Activated T-cell treated with anti-CD3 and anti-CD28 coated beads, Interleukin-2, amount 50 U/mL, for 72 hours (primary cell): ENCODE data around the gene NCAPD3. TPM values are rescaled to one million over a fixed set of nuclear protein-coding genes. Genes with fewer than 3 reads are reported as not detected.
"Not testable (repeated sequence)": the region's sequence is repeated elsewhere in the genome, so short reads cannot be mapped to it uniquely, and the experiment has no call there.

Source experiments
- ATAC-seq, 2 donors: fragments of 150-1000 bp; cut with Tn5 transposase; replicated peaks in 1 of 2; 2 replicates each; pipeline ENCODE4 v1.10.0; 2021; ENCODE audit warnings: moderate library complexity in 2 of 2, mild to moderate bottlenecking in 1 of 2
- DNase-seq, 2 donors: peaks; one replicate each; pipeline ENCODE4 v3.0.0; 2021 to 2022; ENCODE audit warnings: mixed read lengths in 1 of 2
- H3K27ac Mint-ChIP-seq: one replicate; pipeline ENCODE4 v1.8.0; 2022; ENCODE audit warnings: mild to moderate bottlenecking, moderate library complexity, mixed read lengths
- H3K27me3 Mint-ChIP-seq: one replicate; pipeline ENCODE4 v1.8.0; 2022; ENCODE audit warnings: low read depth, mixed read lengths
- H3K36me3 Mint-ChIP-seq, 2 donors: one replicate each; pipeline ENCODE4 v1.8.0; 2022; ENCODE audit warnings: mixed read lengths in 2 of 2, mild to moderate bottlenecking in 1 of 2; ENCODE audit not compliant: insufficient read depth in 2 of 2
- H3K4me1 Mint-ChIP-seq: one replicate; pipeline ENCODE4 v1.8.0; 2022; ENCODE audit warnings: low read depth, mixed read lengths
- H3K4me3 Mint-ChIP-seq, 2 donors: one replicate each; pipeline ENCODE4 v1.8.0; 2022; ENCODE audit warnings: mild to moderate bottlenecking in 2 of 2, mixed read lengths in 2 of 2, moderate library complexity in 2 of 2
- H3K9me3 Mint-ChIP-seq, 2 donors: one replicate each; pipeline ENCODE4 v1.8.0; 2022; ENCODE audit warnings: mixed read lengths in 2 of 2
- total RNA-seq, 2 donors: library from RNA; stranded (reverse); gene quantifications; one replicate each; pipeline ENCODE4 v1.2.3, GENCODE V29; 2022

The NCAPD3 gene
- total RNA-seq, 2 donors from 2014 or later: 65.8 to 75.6 TPM

DNA sequence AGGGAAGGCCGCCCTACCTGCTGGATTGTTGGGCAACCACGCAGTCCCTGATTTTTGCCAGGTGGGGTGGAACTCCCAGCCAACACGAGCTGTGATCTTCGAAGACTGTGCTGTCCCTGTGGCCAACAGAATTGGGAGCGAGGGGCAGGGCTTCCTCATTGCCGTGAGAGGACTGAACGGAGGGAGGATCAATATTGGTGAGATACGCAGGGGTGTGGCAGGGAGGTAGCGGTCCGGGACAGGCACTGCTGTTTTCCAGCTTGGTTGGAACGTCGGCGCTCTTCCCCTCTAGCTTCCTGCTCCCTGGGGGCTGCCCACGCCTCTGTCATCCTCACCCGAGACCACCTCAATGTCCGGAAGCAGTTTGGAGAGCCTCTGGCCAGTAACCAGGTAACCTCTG, 37.2 kb upstream of the NCAPD3 start:
- no peak for ATAC-seq
- Mint-ChIP-seq H3K27me3 (no peaks in the 10 kb centered on the region), H3K9me3 (no peaks in the 10 kb centered on the region), H3K36me3 (peaks cover 0 to 3% of the 10 kb centered on the region in 2 donors), H3K27ac (no peak overlapping the region), H3K4me3 (no peak overlapping the region), H3K4me1 (peaks cover 2% of the 10 kb centered on the region)
- no peak for DNase-seq

DNA sequence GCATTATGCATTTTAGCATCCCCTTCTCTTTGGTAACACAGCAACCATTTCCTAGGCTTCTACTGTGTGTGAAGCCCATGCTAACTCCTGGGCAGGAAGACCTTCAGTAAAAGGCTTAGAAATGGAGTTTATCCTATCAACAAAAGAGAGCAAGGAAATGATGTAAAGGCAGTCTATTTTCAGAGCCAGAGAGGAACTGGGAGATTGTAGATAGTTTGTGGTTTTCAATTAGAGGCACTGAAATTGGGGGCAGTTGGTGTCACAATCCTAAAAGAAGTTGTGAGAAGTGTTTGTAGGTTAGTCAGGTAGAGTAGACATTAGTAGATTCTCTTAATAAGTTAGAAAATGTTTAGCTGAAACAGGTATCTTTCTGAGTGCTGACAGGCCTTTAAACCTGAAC, 36.7 kb upstream of the NCAPD3 start:
- Mint-ChIP-seq H3K36me3 (peaks cover 0 to 3% of the 10 kb centered on the region in 2 donors), H3K4me1 (peaks cover 6% of the 10 kb centered on the region), H3K9me3 (no peaks in the 10 kb centered on the region), H3K27me3 (no peaks in the 10 kb centered on the region), H3K27ac (no peak overlapping the region), H3K4me3 (no peak overlapping the region)
- ATAC-seq: no peak
- DNase-seq: no peak

DNA sequence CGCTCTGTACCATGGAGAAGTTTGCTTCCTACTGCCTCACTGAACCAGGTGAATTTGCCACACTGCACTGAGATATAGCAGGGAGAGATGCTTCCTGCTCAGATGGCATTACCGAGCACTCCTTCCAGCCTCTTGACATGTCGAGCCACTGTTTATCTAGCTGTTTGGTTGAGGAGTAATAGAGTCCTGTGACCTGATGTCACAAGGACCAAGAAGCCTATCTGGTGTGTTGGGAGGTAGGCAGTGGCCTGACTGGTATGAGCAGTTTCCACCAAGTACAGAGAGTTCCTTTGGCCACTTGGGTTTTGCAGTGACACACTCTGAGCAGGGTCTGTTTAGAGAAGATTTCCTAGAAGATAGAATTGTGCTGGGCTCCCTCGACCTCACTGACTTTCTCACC, 34.8 kb upstream of the NCAPD3 start:
- no peak overlapping the region for H3K27ac Mint-ChIP-seq
- no peaks in the 10 kb centered on the region for H3K27me3 Mint-ChIP-seq
- H3K4me1 Mint-ChIP-seq: peaks cover 23% of the 10 kb centered on the region
- DNase-seq (no peak), ATAC-seq (no peak)
- H3K36me3 Mint-ChIP-seq: peaks cover 2 to 3% of the 10 kb centered on the region in 2 donors
- no peak overlapping the region for H3K4me3 Mint-ChIP-seq
- H3K9me3 Mint-ChIP-seq: no peaks in the 10 kb centered on the region

DNA sequence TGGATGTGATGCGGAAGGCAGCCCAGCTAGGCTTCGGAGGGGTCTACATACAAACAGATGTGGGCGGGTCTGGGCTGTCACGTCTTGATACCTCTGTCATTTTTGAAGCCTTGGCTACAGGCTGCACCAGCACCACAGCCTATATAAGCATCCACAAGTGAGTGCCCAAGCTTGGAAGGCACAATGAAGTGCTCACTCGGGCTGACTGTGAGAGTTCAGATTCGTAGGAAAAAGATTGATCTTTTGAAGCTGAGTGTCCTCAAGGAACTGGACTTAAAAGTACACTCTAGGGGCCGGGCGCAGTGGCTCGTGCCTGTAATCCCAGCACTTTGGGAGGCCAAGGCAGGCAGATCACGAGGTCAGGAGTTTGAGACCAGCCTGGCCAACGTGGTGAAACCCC, 33.3 kb upstream of the NCAPD3 start:
- H3K9me3 Mint-ChIP-seq: no peaks in the 10 kb centered on the region
- no peak overlapping the region for H3K27ac Mint-ChIP-seq
- H3K27me3 Mint-ChIP-seq: no peaks in the 10 kb centered on the region
- H3K4me1 Mint-ChIP-seq: peaks cover 27% of the 10 kb centered on the region
- DNase-seq (no peak), ATAC-seq (no peak)
- no peak overlapping the region for H3K4me3 Mint-ChIP-seq
- peaks cover 2 to 6% of the 10 kb centered on the region in 2 donors for H3K36me3 Mint-ChIP-seq

DNA sequence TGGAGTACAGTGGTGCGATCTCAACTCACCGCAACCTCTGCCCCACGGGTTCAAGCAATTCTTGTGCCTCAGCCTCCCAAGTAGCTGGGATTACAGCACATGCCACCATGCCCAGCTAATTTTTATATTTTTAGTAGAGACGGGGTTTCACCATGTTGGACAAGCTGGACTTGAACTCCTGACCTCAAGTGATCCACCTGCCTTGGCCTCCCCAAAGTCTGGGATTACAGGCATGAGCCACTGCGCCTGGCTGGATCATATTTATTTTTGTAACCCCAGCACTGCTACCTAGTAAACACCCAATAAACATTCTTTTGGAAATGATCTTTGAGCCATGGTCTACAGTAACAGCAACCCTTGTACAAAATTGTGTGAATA, 31.4 kb upstream of the NCAPD3 start:
- not testable (repeated sequence) for H3K9me3 Mint-ChIP-seq, ATAC-seq, H3K27me3 Mint-ChIP-seq, DNase-seq, H3K36me3 Mint-ChIP-seq
- Mint-ChIP-seq H3K27ac (peak overlapping the region; percentile 43), H3K4me1 (peaks cover 38% of the 10 kb centered on the region), H3K4me3 (peak overlapping the region in 1 of 2 donors; percentile 69)

DNA sequence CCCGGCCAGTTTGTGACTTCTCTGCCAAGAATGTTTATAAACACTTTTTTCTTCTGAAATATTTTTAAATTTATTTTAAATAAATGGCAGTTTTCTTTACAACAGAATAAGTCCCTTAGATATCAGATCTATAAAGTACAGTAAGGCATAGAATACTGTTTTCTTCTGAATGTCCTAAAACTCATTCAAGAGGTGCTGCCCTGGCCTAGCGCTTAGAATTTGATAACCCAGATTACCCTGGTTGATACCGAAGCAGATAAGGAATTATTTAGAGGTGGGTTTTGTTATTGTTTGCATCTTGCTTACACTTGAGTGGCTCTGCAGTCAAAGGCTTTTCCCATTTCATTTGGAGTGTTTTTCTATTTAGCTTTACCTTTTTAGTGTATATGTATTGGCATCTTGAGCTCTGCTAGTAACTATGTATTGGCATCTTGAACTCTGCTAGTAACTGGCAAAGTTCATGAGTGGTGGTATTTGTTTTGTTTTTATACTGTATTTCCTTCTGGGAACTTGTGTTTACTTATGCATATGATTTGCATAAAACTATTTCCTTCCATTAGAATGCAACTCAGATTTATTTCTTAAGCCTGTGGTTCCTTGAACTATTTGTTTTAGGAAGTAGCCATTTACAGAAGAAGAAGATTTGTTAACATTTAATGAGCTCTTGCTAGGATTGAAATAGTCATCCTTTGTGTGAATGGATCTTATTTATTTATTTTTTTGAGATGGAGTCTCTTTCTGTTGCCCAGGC, 30.8 kb upstream of the NCAPD3 start:
- H3K4me3 Mint-ChIP-seq: peak overlapping the region; percentile 96 to 97
- H3K27me3 Mint-ChIP-seq: no peaks in the 10 kb centered on the region
- peak overlapping the region; percentile 43 for H3K27ac Mint-ChIP-seq
- H3K4me1 Mint-ChIP-seq: peaks cover 42% of the 10 kb centered on the region
- ATAC-seq: no peak
- H3K36me3 Mint-ChIP-seq: peaks cover 3 to 6% of the 10 kb centered on the region in 2 donors
- no peaks in the 10 kb centered on the region for H3K9me3 Mint-ChIP-seq
- DNase-seq: no peak

DNA sequence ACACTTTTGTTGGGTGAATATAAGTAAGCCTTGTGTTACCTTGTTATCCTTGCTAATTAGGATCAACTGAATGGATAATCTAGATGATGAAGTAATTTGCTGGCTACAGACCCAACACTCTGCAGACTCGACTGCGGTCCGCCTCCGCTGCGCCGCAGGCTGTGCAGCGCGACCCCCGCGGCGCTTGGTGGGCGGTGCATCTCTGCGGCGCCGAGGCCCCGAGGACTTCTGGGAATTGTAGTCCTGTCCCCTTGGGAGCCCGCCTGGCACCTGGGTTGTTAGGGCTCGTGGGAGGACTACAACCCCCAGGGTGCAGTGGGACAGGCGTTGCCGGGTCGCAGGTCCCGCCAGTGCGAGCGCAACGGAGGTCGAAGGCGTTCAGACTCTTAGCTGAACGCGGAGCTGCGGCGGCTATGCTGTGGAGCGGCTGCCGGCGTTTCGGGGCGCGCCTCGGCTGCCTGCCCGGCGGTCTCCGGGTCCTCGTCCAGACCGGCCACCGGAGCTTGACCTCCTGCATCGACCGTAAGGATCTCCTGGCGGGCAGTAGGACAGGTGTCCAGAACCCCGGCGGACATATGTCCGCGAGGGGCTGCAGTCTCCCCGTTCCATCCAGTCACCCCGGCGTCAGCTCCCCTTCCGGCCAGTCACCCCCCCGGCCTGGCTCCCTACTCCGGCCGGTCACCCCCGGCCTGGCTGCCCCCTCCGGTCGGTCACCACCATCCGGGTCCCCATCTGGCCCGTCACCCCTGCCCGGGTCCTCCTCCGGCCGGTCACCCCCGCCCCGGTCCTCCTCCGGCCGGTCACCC, 29.6 kb upstream of the NCAPD3 start, which contains the start of the genes ACAD8 and THYN1:
Gene ACAD8 (plus strand): TSS at position 381 of the 806 bp plus-strand sequence. CDS start 33 bp downstream, at position 414.
Gene THYN1 (minus strand): TSS at position 165 of the 806 bp plus-strand sequence. CDS start 470 bp downstream, outside the sequence.
- H3K9me3 Mint-ChIP-seq: no peaks in the 10 kb centered on the region
- H3K36me3 Mint-ChIP-seq: peaks cover 6 to 11% of the 10 kb centered on the region in 2 donors
- peak within 1 kb of the TSS; percentile 96 to 97 for H3K4me3 Mint-ChIP-seq
- DNase-seq (peak; percentile 95 to 98), ATAC-seq (peak; percentile 95 to 98)
- H3K27ac Mint-ChIP-seq: peak within 1 kb of the TSS; percentile 76
- H3K27me3 Mint-ChIP-seq: no peaks in the 10 kb centered on the region
- peaks cover 54% of the 10 kb centered on the region for H3K4me1 Mint-ChIP-seq

DNA sequence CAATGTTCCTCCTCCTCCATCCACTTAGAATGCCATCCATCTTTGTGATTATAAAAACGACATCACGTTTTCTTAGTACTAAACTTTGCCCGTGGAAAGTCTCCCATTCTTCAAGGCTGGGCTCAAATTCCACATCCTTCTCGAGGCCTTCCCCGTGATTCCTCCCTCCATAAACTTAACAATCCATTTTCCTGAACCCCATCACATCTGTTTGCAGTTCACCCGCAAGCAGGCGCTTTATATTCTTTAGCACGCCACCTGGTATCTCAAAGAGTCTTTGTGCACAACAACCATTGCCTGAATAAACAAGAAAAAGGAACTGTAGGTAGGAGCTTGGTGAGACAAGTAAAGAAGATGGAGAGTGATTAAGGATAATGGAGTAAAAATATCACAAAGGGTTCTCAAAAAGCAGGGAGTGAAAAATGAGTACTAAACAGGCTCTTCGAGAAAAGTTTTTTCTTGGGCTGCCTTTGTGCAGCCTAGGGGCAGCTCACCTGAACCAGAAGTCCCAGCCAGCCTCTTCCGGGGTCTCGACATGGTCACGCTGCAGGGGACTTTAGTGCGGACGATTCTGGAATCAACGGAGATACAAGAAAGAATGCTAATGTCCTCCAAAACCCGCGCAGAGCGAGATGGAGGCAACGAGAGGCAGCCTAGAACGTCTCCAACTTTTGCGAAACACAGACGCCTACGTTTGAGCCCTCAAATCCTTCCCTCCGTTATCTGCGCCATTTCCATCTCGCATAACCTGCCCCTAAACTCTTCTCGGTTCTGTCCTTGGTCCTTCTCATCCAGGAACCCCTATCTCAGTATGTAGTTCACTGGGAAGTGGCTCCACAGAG, 28.8 kb upstream of the NCAPD3 start:
- Mint-ChIP-seq H3K27ac (peak overlapping the region; percentile 46), H3K4me3 (peak overlapping the region; percentile 96 to 97), H3K4me1 (peaks cover 55% of the 10 kb centered on the region), H3K9me3 (no peaks in the 10 kb centered on the region), H3K27me3 (no peaks in the 10 kb centered on the region), H3K36me3 (peaks cover 9 to 12% of the 10 kb centered on the region in 2 donors)
- ATAC-seq: peak; percentile 7 to 18
- peak; percentile 34 to 38 for DNase-seq

DNA sequence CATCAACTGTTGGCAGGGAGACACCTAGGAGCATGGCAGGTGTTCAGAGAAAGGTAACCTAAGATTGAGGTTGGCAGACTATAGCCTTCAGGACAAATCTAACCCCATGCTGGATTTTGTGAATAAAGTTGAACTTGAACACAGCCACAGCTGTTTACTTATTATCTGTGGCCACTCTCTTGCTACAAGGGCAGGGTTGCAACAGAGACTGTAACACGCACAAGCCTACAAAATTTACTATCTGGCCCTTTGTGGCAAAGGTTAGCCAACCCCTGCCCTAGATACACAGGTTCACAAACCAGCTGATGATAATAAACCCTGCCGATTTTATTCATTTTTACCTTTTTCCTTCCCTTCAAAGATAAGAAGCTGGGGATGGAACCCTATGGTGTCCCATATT, 26.9 kb upstream of the NCAPD3 start:
- ATAC-seq (no peak), DNase-seq (no peak)
- Mint-ChIP-seq H3K27me3 (no peaks in the 10 kb centered on the region), H3K27ac (no peak overlapping the region), H3K4me1 (peaks cover 51% of the 10 kb centered on the region), H3K9me3 (no peaks in the 10 kb centered on the region), H3K36me3 (peaks cover 9 to 18% of the 10 kb centered on the region in 2 donors), H3K4me3 (no peak overlapping the region)

DNA sequence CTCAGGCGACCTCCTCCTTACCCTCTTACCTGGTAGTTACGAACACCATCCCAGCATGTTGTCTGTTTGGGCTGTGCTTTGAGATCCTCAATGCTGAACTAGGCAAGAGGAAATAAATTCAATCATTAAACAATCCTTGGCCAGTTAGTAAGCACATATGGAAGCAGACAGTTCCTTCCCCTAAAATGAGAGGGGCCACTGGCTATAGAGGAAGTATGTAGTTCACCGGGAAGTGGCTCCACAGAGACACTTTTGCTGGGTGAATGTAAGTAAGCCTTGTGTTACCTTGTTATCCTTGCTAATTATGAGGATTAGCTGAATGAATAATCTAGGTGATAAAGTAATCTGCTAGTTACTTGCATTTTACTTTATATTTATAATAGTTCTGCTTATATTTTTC, 26.5 kb upstream of the NCAPD3 start:
- no peak overlapping the region for H3K27ac Mint-ChIP-seq
- DNase-seq: no peak
- H3K4me1 Mint-ChIP-seq: peaks cover 46% of the 10 kb centered on the region
- H3K36me3 Mint-ChIP-seq: peaks cover 9 to 18% of the 10 kb centered on the region in 2 donors
- no peak for ATAC-seq
- H3K9me3 Mint-ChIP-seq: no peaks in the 10 kb centered on the region
- H3K4me3 Mint-ChIP-seq: no peak overlapping the region
- no peaks in the 10 kb centered on the region for H3K27me3 Mint-ChIP-seq

DNA sequence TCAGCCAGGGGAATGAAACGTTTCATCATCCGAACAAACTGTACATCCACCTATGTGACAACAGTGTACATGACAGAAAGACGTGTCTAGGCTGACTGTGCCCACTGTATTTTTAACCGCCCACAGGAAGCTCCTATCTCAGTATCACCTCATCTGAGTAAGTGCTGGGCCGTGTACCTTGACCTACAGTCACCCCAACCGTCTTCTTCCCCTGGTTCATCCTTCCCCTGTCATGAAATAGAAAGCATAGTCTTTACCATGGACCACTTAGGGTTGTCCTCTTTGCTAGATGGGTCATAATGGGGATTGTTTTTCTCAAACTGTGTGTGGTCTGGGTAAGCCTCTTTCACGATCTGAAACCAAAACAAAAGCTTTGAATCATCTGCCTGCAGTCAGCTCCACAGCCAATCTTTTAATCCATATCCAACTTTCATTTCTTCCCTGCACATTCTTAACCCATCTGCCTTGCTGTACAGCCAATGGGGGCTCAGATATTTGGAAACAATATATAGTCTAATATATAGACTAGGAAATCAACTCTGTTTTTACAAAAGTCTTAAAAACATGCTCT, 25.2 kb upstream of the NCAPD3 start:
- H3K4me1 Mint-ChIP-seq: peaks cover 34% of the 10 kb centered on the region
- peak overlapping the region in 1 of 2 donors; percentile 14 for H3K4me3 Mint-ChIP-seq
- peaks cover 8 to 18% of the 10 kb centered on the region in 2 donors for H3K36me3 Mint-ChIP-seq
- ATAC-seq: peak; percentile 47 to 70
- no peaks in the 10 kb centered on the region for H3K27me3 Mint-ChIP-seq
- H3K9me3 Mint-ChIP-seq: no peaks in the 10 kb centered on the region
- DNase-seq: peak; percentile 46 to 64
- peak overlapping the region; percentile 58 for H3K27ac Mint-ChIP-seq

DNA sequence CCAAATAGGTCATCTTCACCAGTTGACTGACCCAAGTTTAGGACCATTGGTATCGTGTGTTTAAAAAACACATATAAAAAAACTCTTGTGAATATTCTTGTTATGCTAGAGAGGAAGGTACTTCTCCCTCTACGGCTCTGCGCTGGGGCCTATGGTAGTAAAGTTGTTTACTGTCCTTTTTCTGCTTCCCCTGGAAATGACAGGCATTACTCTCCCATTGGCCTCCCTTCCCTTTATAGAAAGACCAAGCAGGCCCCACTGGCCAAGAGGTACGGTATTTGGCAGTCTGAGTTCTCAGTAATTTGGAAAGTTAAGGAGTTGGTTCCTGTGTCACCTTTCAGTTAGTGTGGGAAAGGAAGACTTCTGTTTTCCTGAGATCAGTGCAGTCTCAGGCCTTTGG, 22.9 kb upstream of the NCAPD3 start:
- Mint-ChIP-seq H3K4me1 (peaks cover 24% of the 10 kb centered on the region), H3K36me3 (peaks cover 7 to 17% of the 10 kb centered on the region in 2 donors), H3K27ac (peak overlapping the region; percentile 49), H3K9me3 (no peaks in the 10 kb centered on the region), H3K4me3 (no peak overlapping the region), H3K27me3 (no peaks in the 10 kb centered on the region)
- no peak for DNase-seq
- no peak for ATAC-seq
